A549 treated with dexamethasone at 1 μM for 4 hours (cell line): Measurements from ENCODE around the gene TSC2. TPM values are rescaled to one million over a fixed set of nuclear protein-coding genes. Genes with fewer than 3 reads are reported as not detected.

Source experiments
- total RNA-seq: library from RNA; stranded (reverse); fragments of 200-300 nt; extraction: Qiagen RNA extraction; gene quantifications from 5 replicates; pipeline ENCODE4 v1.2.3, GENCODE V29; 2022

TSC2 gene
- 18.8 to 50.4 TPM (median 40.2 TPM) in 5 replicates for total RNA-seq

GRCh38 chr16:2047330-2048115 lies at the start of gene TSC2, which contains the start of gene NTHL1:
TSC2 (plus strand) TSS chr16:2047985; CDS start chr16:2048616, 631 bp downstream.
NTHL1 (minus strand) TSS chr16:2047834; CDS start chr16:2047823, 11 bp downstream.

GRCh38 chr16:2009791-2010510 lies 37.8 kb upstream of the TSC2 start, which contains the start of gene ZNF598:
ZNF598 (minus strand) TSS chr16:2009821.

GRCh38 chr16:2019518-2019920 lies 28.3 kb upstream of the TSC2 start, which contains the start of gene NPW:
NPW (plus strand) TSS chr16:2019785.

GRCh38 chr16:2026461-2027023 lies 21.2 kb upstream of the TSC2 start, which contains the start of gene NHERF2:
NHERF2 (plus strand) TSS chr16:2026902; CDS start chr16:2027006, 104 bp downstream.

GRCh38 chr16:2135770-2136490 lies 88.1 kb downstream of the TSC2 start, which contains the start of gene PKD1:
PKD1 (minus strand) TSS chr16:2135898; CDS start chr16:2135689, 209 bp downstream.

Other genes starting within 250 kb of the TSC2 start
- 50.3 to 70.7 TPM (median 65.9 TPM) in 5 replicates for gene HAGH, start 221.2 kb upstream of the TSC2 start, total RNA-seq
- gene FAHD1, start 220.8 kb upstream of the TSC2 start, total RNA-seq: 41.2 to 49.0 TPM (median 44.9 TPM) in 5 replicates
- 1.0 to 1.7 TPM (median 1.3 TPM) in 5 replicates for gene MEIOB, start 175.8 kb upstream of the TSC2 start, total RNA-seq
- 1.2 to 1.9 TPM (median 1.6 TPM) in 5 replicates for gene HS3ST6, start 129.6 kb upstream of the TSC2 start, total RNA-seq
- 32.7 to 40.4 TPM (median 38.3 TPM) in 5 replicates for gene MSRB1, start 104.8 kb upstream of the TSC2 start, total RNA-seq
- gene RPL3L, start 93.3 kb upstream of the TSC2 start, total RNA-seq: 0.08 to 0.14 TPM in 2 of 5 replicates, not detected in the others
- gene NDUFB10, start 88.4 kb upstream of the TSC2 start, total RNA-seq: 258 to 328 TPM (median 268 TPM) in 5 replicates
- 3,451 to 5,688 TPM (median 5,221 TPM) in 5 replicates for gene RPS2, start 83.2 kb upstream of the TSC2 start, total RNA-seq
- gene RNF151, start 81.1 kb upstream of the TSC2 start, total RNA-seq: not detected in 5 replicates
- gene TBL3, start 75.9 kb upstream of the TSC2 start, total RNA-seq: 30.0 to 38.7 TPM (median 34.9 TPM) in 5 replicates
- gene NOXO1, start 66.5 kb upstream of the TSC2 start, total RNA-seq: 0.12 to 0.18 TPM (median 0.17 TPM) in 5 replicates
- 26.9 to 43.1 TPM (median 39.8 TPM) in 5 replicates for gene GFER, start 63.8 kb upstream of the TSC2 start, total RNA-seq
- 5.7 to 7.4 TPM (median 6.8 TPM) in 5 replicates for gene SYNGR3, start 58.0 kb upstream of the TSC2 start, total RNA-seq
- 35.1 to 67.2 TPM (median 61.5 TPM) in 5 replicates for gene ZNF598, start 38.2 kb upstream of the TSC2 start, total RNA-seq
- 0.79 to 1.2 TPM (median 1.0 TPM) in 5 replicates for gene NPW, start 28.2 kb upstream of the TSC2 start, total RNA-seq
- 45.5 to 66.1 TPM (median 65.3 TPM) in 5 replicates for gene NHERF2, start 21.1 kb upstream of the TSC2 start, total RNA-seq
- gene NTHL1, start 151 bp upstream of the TSC2 start, total RNA-seq: 36.7 to 40.8 TPM (median 39.4 TPM) in 5 replicates
- gene PKD1, start 87.9 kb downstream of the TSC2 start, total RNA-seq: 24.4 to 50.2 TPM (median 45.8 TPM) in 5 replicates
- gene RAB26, start 100.6 kb downstream of the TSC2 start, total RNA-seq: 1.5 to 4.0 TPM (median 3.2 TPM) in 5 replicates
- 34.4 to 68.4 TPM (median 62.9 TPM) in 5 replicates for gene TRAF7, start 107.8 kb downstream of the TSC2 start, total RNA-seq
- 0.21 to 0.58 TPM (median 0.39 TPM) in 5 replicates for gene CASKIN1, start 148.6 kb downstream of the TSC2 start, total RNA-seq
- gene MLST8, start 157.5 kb downstream of the TSC2 start, total RNA-seq: 35.5 to 57.2 TPM (median 52.5 TPM) in 5 replicates
- 3.0 to 4.5 TPM (median 3.8 TPM) in 5 replicates for gene BRICD5, start 162.9 kb downstream of the TSC2 start, total RNA-seq
- 16.1 to 28.0 TPM (median 27.5 TPM) in 5 replicates for gene PGP, start 166.9 kb downstream of the TSC2 start, total RNA-seq
- 14.1 to 26.2 TPM (median 24.4 TPM) in 5 replicates for gene E4F1, start 175.6 kb downstream of the TSC2 start, total RNA-seq
- gene DNASE1L2, start 188.5 kb downstream of the TSC2 start, total RNA-seq: 0.54 to 1.3 TPM (median 1.1 TPM) in 5 replicates
- gene ECI1, start 203.6 kb downstream of the TSC2 start, total RNA-seq: 47.2 to 75.5 TPM (median 70.7 TPM) in 5 replicates
- gene RNPS1, start 220.1 kb downstream of the TSC2 start, total RNA-seq: 258 to 289 TPM (median 262 TPM) in 5 replicates